K562 (cell line): ENCODE data around the gene PRPH2. TPM values are rescaled to one million over a fixed set of nuclear protein-coding genes. Genes with fewer than 3 reads are reported as not detected.
A peak's percentile ranks its signal among the peaks of the same experiment; 100 is the strongest.

Source experiments
- BMI1 ChIP-seq: fragments of 150-350 bp; IDR thresholded peaks from 2 replicates; pipeline ENCODE4 v1.6.1; 2014; ENCODE audit warnings: low read length
- GABPA ChIP-seq: fragments of 200-800 bp; sonication (Bioruptor generic); conservative IDR thresholded peaks from 2 replicates; pipeline ENCODE4 v1.6.1; 2016; ENCODE audit warnings: low read depth, missing genetic modification characterization, missing compliant biosample characterization
- HNRNPH1 ChIP-seq: fragments of 200-400 bp; formaldehyde crosslinking; optimal IDR thresholded peaks from 2 replicates; pipeline ENCODE3; 2017; ENCODE audit warnings: low read depth, mild to moderate bottlenecking, low read length, moderate library complexity
- JUNB ChIP-seq: fragments of 450-650 bp; formaldehyde crosslinking; conservative IDR thresholded peaks from 2 replicates; pipeline ENCODE4 v1.4.0; 2020; ENCODE audit warnings: mild to moderate bottlenecking
- NCOA1 ChIP-seq: fragments of 450-650 bp; IDR thresholded peaks from 2 replicates; pipeline ENCODE4 v1.6.1; 2016; ENCODE audit warnings: low read depth
- SP1 ChIP-seq: sonication (generic); formaldehyde crosslinking; IDR thresholded peaks from 2 replicates; pipeline ENCODE4 v1.8.1; 2022; ENCODE audit warnings: mild to moderate bottlenecking, missing genetic modification reagents
- ZNF232 ChIP-seq: sonication (generic); formaldehyde crosslinking; IDR thresholded peaks from 2 replicates; pipeline ENCODE4 v1.8.0; 2022; ENCODE audit warnings: mild to moderate bottlenecking, missing genetic modification reagents
- ZNF253 ChIP-seq: fragments of 250-450 bp; sonication (Bioruptor Pico); conservative IDR thresholded peaks from 2 replicates; pipeline ENCODE4 v1.6.1; 2021; ENCODE audit warnings: mild to moderate bottlenecking
- polyA plus RNA-seq, 8 experiments: library from polyadenylated mRNA; depleted of rRNA in 4 of 8; stranded (reverse) in 5 of 8; unstranded in 3 of 8; fragments of >200 nt; fragmentation: Nextera tagmentation in 2 of 8; fragmentation: Illumina TruSeq in 1 of 8; extraction: Ambion mirVana in 2 of 8; extraction: Trizol in 1 of 8; gene quantifications; 2 replicates each; pipeline versions ENCODE4 v1.2.1 to v1.2.3, GENCODE V29; 2011 to 2014; ENCODE audit warnings: inconsistent platforms in 1 of 8, missing spikeins in 1 of 8
- total RNA-seq, 7 experiments: library from RNA; depleted of rRNA in 6 of 7; stranded (reverse); fragments of >200 nt in 6 of 7; fragmentation: Illumina TruSeq in 2 of 7; extraction: Trizol in 2 of 7; gene quantifications; 2 replicates each; pipeline versions ENCODE4 v1.2.1 to v1.2.3, GENCODE V29; 2011 to 2021; ENCODE audit warnings: low replicate concordance in 1 of 7
- TF ChIP-seq, protein P1 (sequence below), 2 experiments: IDR thresholded peaks; 2 replicates each; pipeline ENCODE4 v1.6.1; 2012; ENCODE audit warnings: improper control_type of control experiment in 2 of 2, low read depth in 2 of 2, low read length in 2 of 2, borderline replicate concordance in 1 of 2
- TF ChIP-seq, protein P2 (sequence below): IDR thresholded peaks from 2 replicates; pipeline ENCODE4 v1.6.1; 2011; ENCODE audit warnings: borderline replicate concordance, low read depth, mild to moderate bottlenecking, moderate library complexity, low read length; ENCODE audit not compliant: insufficient read depth, poor library complexity, severe bottlenecking
- TF ChIP-seq, protein P3 (sequence below), 2 experiments: fragments of 150-350 bp in 1 of 2; IDR thresholded peaks; 2 replicates each; pipeline ENCODE4 v1.6.1; 2012 to 2016; ENCODE audit warnings: low read depth in 2 of 2, low read length in 2 of 2, mild to moderate bottlenecking in 1 of 2, moderate library complexity in 1 of 2

Gene PRPH2
- total and polyA plus RNA-seq, 9 of the 15 experiments (the other 6 are each of a cell fraction or from before 2014, with no cell fraction given) = 0.03 to 0.11 (median 0.03) TPM; not detected in 5

DNA sequence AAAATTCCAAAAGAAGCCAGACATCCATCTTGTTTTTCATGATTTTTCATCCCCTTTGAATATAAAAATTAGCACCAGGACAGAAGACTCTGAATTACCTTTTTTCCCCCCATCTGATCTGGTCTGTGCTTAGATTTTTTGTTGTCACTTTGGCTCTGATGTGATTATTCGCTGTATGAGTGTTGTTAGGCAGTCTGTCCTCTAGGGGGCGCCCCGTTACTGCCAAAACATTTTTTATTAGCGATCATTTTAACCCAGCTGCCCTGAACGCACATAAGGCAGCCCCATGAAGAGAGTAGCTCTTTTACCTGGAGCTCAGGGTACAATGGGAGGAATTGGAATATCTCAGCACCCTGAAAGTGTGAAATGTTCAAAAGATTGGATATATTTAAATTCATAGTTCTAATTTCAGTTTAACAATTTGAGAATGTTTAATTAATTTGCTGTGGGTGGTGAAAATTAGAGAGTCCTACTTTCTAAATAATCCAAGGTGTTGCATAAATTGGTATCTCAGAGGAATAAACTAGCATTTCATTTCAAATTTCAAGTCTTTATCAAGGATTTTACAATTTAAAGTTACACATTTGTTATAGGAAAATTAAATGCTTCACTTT lies 60.8 kb downstream of the PRPH2 start (continued):
- TF ChIP-seq, protein P1, sequence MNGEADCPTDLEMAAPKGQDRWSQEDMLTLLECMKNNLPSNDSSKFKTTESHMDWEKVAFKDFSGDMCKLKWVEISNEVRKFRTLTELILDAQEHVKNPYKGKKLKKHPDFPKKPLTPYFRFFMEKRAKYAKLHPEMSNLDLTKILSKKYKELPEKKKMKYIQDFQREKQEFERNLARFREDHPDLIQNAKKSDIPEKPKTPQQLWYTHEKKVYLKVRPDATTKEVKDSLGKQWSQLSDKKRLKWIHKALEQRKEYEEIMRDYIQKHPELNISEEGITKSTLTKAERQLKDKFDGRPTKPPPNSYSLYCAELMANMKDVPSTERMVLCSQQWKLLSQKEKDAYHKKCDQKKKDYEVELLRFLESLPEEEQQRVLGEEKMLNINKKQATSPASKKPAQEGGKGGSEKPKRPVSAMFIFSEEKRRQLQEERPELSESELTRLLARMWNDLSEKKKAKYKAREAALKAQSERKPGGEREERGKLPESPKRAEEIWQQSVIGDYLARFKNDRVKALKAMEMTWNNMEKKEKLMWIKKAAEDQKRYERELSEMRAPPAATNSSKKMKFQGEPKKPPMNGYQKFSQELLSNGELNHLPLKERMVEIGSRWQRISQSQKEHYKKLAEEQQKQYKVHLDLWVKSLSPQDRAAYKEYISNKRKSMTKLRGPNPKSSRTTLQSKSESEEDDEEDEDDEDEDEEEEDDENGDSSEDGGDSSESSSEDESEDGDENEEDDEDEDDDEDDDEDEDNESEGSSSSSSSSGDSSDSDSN (IDR thresholded peaks at IDR 0.05; ENCODE audit: borderline replicate concordance in 1 of 2, low read depth in 2 of 2, low read length in 2 of 2) = no peak
- TF ChIP-seq SP1 (CRISPR knock-in tag) = no peak
- TF ChIP-seq BMI1 = no peak
- TF ChIP-seq ZNF253 = no peak
- TF ChIP-seq GABPA (tag) = no peak
- TF ChIP-seq ZNF232 (CRISPR knock-in tag) = no peak
- TF ChIP-seq HNRNPH1 = no peak
- TF ChIP-seq, protein P2, sequence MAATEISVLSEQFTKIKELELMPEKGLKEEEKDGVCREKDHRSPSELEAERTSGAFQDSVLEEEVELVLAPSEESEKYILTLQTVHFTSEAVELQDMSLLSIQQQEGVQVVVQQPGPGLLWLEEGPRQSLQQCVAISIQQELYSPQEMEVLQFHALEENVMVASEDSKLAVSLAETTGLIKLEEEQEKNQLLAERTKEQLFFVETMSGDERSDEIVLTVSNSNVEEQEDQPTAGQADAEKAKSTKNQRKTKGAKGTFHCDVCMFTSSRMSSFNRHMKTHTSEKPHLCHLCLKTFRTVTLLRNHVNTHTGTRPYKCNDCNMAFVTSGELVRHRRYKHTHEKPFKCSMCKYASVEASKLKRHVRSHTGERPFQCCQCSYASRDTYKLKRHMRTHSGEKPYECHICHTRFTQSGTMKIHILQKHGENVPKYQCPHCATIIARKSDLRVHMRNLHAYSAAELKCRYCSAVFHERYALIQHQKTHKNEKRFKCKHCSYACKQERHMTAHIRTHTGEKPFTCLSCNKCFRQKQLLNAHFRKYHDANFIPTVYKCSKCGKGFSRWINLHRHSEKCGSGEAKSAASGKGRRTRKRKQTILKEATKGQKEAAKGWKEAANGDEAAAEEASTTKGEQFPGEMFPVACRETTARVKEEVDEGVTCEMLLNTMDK = peak; percentile 69
- TF ChIP-seq NCOA1 = no peak
- TF ChIP-seq JUNB = no peak
- TF ChIP-seq, protein P3, sequence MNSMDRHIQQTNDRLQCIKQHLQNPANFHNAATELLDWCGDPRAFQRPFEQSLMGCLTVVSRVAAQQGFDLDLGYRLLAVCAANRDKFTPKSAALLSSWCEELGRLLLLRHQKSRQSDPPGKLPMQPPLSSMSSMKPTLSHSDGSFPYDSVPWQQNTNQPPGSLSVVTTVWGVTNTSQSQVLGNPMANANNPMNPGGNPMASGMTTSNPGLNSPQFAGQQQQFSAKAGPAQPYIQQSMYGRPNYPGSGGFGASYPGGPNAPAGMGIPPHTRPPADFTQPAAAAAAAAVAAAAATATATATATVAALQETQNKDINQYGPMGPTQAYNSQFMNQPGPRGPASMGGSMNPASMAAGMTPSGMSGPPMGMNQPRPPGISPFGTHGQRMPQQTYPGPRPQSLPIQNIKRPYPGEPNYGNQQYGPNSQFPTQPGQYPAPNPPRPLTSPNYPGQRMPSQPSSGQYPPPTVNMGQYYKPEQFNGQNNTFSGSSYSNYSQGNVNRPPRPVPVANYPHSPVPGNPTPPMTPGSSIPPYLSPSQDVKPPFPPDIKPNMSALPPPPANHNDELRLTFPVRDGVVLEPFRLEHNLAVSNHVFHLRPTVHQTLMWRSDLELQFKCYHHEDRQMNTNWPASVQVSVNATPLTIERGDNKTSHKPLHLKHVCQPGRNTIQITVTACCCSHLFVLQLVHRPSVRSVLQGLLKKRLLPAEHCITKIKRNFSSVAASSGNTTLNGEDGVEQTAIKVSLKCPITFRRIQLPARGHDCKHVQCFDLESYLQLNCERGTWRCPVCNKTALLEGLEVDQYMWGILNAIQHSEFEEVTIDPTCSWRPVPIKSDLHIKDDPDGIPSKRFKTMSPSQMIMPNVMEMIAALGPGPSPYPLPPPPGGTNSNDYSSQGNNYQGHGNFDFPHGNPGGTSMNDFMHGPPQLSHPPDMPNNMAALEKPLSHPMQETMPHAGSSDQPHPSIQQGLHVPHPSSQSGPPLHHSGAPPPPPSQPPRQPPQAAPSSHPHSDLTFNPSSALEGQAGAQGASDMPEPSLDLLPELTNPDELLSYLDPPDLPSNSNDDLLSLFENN (IDR thresholded peaks at IDR 0.05; ENCODE audit: low read depth in 2 of 2, low read length in 2 of 2) = no peak
